ENCODE measurements around the gene ENTHD1. TPM values are rescaled to one million over a fixed set of nuclear protein-coding genes. Genes with fewer than 3 reads are reported as not detected.

Gene ENTHD1
- total and polyA plus RNA-seq, 2 of the 8 experiments (the other 6 are each of a cell fraction or from before 2014, with no cell fraction given) = not detected

DNA sequence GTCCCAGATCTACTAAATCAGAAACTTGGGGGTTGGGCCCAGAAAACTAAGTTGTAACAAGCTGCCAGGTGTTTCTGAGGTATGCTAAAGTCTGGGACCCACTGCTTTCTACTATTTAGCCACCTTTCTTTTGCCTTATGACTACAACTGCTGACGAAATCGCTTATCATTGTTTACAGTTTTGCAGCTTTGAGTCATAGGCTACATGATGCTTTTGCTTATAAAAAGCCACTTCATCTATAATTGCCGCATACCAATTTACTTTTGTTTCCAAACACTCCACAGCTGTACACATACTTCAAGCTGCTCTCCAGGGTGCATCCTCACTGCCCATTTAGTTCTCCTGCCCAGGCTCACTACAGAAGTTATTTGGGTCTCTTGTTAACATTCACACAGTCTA is 144.7 kb downstream of the ENTHD1 start:
- Histone ChIP-seq H3K9ac (replicated peaks in 1 of 4; ENCODE audit: extremely low read depth in 1 of 4, low read depth in 3 of 4, low read length in 3 of 4) (no peak overlapping the region), H4K8ac (ENCODE audit: extremely low read depth, insufficient read depth, low read length) (no peak overlapping the region), H2AFZ (ENCODE audit: low read length) (no peak overlapping the region), H3K18ac (ENCODE audit: extremely low read depth, low read length) (no peak overlapping the region), H3K36me3 (ENCODE audit: control insufficient read depth in 2 of 4, insufficient read depth in 4 of 4, low read length in 3 of 4) (no peaks in the 10 kb centered on the region), H2BK15ac (ENCODE audit: low read length) (no peak overlapping the region), H3K9me3 (ENCODE audit: insufficient read depth in 2 of 2, low read depth in 1 of 2, low read length in 1 of 2) (no peaks in the 10 kb centered on the region), H3K79me1 (ENCODE audit: low read depth, low read length) (no peaks in the 10 kb centered on the region), H4K5ac (ENCODE audit: insufficient read length, low read depth, low read length) (no peak overlapping the region), H3K27ac (ENCODE audit: low read depth, low read length) (no peak overlapping the region), H3K23me2 (ENCODE audit: low read depth, low read length) (no peaks in the 10 kb centered on the region), H2AK5ac (ENCODE audit: low read depth, low read length) (no peak overlapping the region), H2BK12ac (ENCODE audit: low read depth, low read length) (no peak overlapping the region), H3K23ac (ENCODE audit: insufficient read length) (no peak overlapping the region), H3K14ac (ENCODE audit: insufficient read length) (no peak overlapping the region), H3K4me1 (replicated peaks in 1 of 4; ENCODE audit: control insufficient read depth in 3 of 4, insufficient read depth in 4 of 4, low read length in 3 of 4) (no peaks in the 10 kb centered on the region), H4K20me1 (replicated peaks in 1 of 2; ENCODE audit: control insufficient read depth in 1 of 2, insufficient read depth in 2 of 2, low read length in 2 of 2) (no peaks in the 10 kb centered on the region), H3K4ac (replicated peaks; ENCODE audit: insufficient read length, low read depth, low read length) (no peak overlapping the region), H3K56ac (replicated peaks; ENCODE audit: insufficient read length, low read depth, low read length) (no peak overlapping the region), H3K4me3 (ENCODE audit: extremely low read depth in 1 of 4, insufficient read depth in 2 of 4, low read depth in 3 of 4, low read length in 4 of 4) (no peak overlapping the region), H3K79me2 (ENCODE audit: control insufficient read depth in 1 of 2, insufficient read depth in 2 of 2, low read length in 2 of 2) (no peaks in the 10 kb centered on the region), H2BK120ac (replicated peaks; ENCODE audit: low read depth, low read length) (no peak overlapping the region), H4K91ac (replicated peaks; ENCODE audit: insufficient read length, low read length) (no peak overlapping the region), H2BK20ac (ENCODE audit: low read length) (no peak overlapping the region), H2BK5ac (ENCODE audit: low read depth, low read length) (no peak overlapping the region), H3K27me3 (replicated peaks in 1 of 4; ENCODE audit: control insufficient read depth in 3 of 4, extremely low read depth in 1 of 4, insufficient read depth in 3 of 4, low read length in 3 of 4) (no peaks in the 10 kb centered on the region), H3K4me2 (ENCODE audit: insufficient read depth in 1 of 2, low read depth in 2 of 2, low read length in 2 of 2) (no peak overlapping the region)
- no peak for DNase-seq (ENCODE audit: low read depth in 1 of 2, low spot score in 2 of 2)
- CTCF ChIA-PET (ENCODE audit: partially characterized antibody) = interaction anchor here (0.7 to 2.8 kb wide), 26 partner anchors 8 to 385 kb away, joined by 3 to 10 read pairs (median 3); no protein-coding TSS in a partner anchor
- no peak for FAIRE-seq
- WGBS, 2 experiments (ENCODE audit: extremely low coverage in 1 of 2, insufficient coverage in 1 of 2, insufficient read length in 1 of 2, insufficient replicate concordance in 2 of 2, low coverage in 1 of 2, low lambda C conversion rate in 2 of 2, missing lambda C conversion rate in 1 of 2) = 91% methylated on average over 3 of the region's 3 CpGs; no CpG with 5 or more reads in 1 of the 2 experiments
- POLR2A ChIA-PET (ENCODE audit: partially characterized antibody) = no interaction called here
- TF ChIP-seq TEAD4 (IDR thresholded peaks at IDR 0.05; ENCODE audit: low read depth, low read length) (no peak), SAP30 (IDR thresholded peaks at IDR 0.05; ENCODE audit: insufficient read depth, insufficient replicate concordance, low read length) (no peak), POLR2AphosphoS5 (IDR thresholded peaks at IDR 0.05; ENCODE audit: low read depth, low read length) (no peak), FOSL1 (IDR thresholded peaks at IDR 0.05; ENCODE audit: insufficient read depth, low read depth, low read length) (no peak), JUN (IDR thresholded peaks at IDR 0.05; ENCODE audit: low read depth, low read length) (no peak), SP1 (IDR thresholded peaks at IDR 0.05; ENCODE audit: low read depth, low read length) (no peak), NANOG (IDR thresholded peaks at IDR 0.05; ENCODE audit: insufficient read depth, low read depth, low read length, poor library complexity, severe bottlenecking) (no peak), SUZ12 (IDR thresholded peaks at IDR 0.05; ENCODE audit: low read length) (no peak), SP4 (IDR thresholded peaks at IDR 0.05; ENCODE audit: low read length) (no peak), EGR1 (IDR thresholded peaks at IDR 0.05; ENCODE audit: borderline replicate concordance, low read depth, low read length) (no peak), JUND (IDR thresholded peaks at IDR 0.05; ENCODE audit: low read length) (no peak), CEBPB (IDR thresholded peaks at IDR 0.05; ENCODE audit: low read depth, low read length) (no peak), CREB1 (IDR thresholded peaks at IDR 0.05) (no peak), GTF2F1 (IDR thresholded peaks at IDR 0.05; ENCODE audit: borderline replicate concordance, low read depth, low read length) (no peak), PHF8 (conservative IDR thresholded peaks at IDR 0.05; ENCODE audit: low read depth, low read length) (no peak), NRF1 (IDR thresholded peaks at IDR 0.05; ENCODE audit: low read depth, low read length) (no peak), TBP (IDR thresholded peaks at IDR 0.05; ENCODE audit: low read depth, low read length) (no peak)

Measured in H1 (cell line).